IMR-90 (cell line): ENCODE measurements around the gene ROPN1B. TPM values are rescaled to one million over a fixed set of nuclear protein-coding genes. Genes with fewer than 3 reads are reported as not detected.
"Not testable (repeated sequence)": the region's sequence is repeated elsewhere in the genome, so short reads cannot be mapped to it uniquely, and the experiment has no call there.

Experiments used
- ATAC-seq: fragments of 200-7000 bp; cut with Tn5 transposase; 2 replicates; pipeline ENCODE4 v1.9.1; 2020; ENCODE audit warnings: low read depth, mild to moderate bottlenecking, moderate library complexity
- BruUV-seq: library from RNA; stranded (reverse); fragments of 400-500 nt; replicated peaks from 2 replicates; lab custom pipeline; 2021; lab: Mats Ljungman, UMichigan
- CTCF ChIA-PET: fragments of 300-600 bp; formaldehyde crosslinking; extraction: SDS; loops from one replicate; lab custom pipeline; 2021; ENCODE audit warnings: antibody characterized with exemption; lab: Yijun Ruan, JAX
- POLR2A ChIA-PET: fragments of 300-600 bp; sonication (Branson Sonifier 250); formaldehyde crosslinking; loops from one replicate; lab custom pipeline; 2022; ENCODE audit warnings: antibody characterized with exemption; ENCODE audit not compliant: unreplicated experiment; lab: Charles Lee
- DNase-seq: peaks from one replicate; pipeline ENCODE4 v3.0.0; 2013
- H2AFZ ChIP-seq: replicated peaks from 2 replicates; pipeline ENCODE3; 2013; ENCODE audit warnings: low read length, mild to moderate bottlenecking; ENCODE audit not compliant: poor library complexity
- H2AK5ac ChIP-seq: 2 replicates; pipeline ENCODE4 v1.6.1; 2013; ENCODE audit warnings: low read depth, low read length, inconsistent platforms
- H2AK9ac ChIP-seq: replicated peaks from 2 replicates; pipeline ENCODE3; 2013; ENCODE audit warnings: mild to moderate bottlenecking, low read depth, low read length, moderate library complexity; ENCODE audit not compliant: poor library complexity
- H2BK120ac ChIP-seq: 2 replicates; pipeline ENCODE4 v1.6.1; 2013; ENCODE audit warnings: low read depth, low read length, inconsistent platforms
- H2BK15ac ChIP-seq: 3 replicates; pipeline ENCODE4 v1.6.1; 2013; ENCODE audit warnings: low read depth, low read length, inconsistent platforms
- H2BK20ac ChIP-seq: 2 replicates; pipeline ENCODE4 v1.6.1; 2013; ENCODE audit warnings: low read depth, mild to moderate bottlenecking, inconsistent platforms, low read length, moderate library complexity
- H2BK5ac ChIP-seq: 2 replicates; pipeline ENCODE4 v1.6.1; 2013; ENCODE audit warnings: mild to moderate bottlenecking, low read depth, low read length, inconsistent platforms; ENCODE audit not compliant: poor library complexity, severe bottlenecking
- H3K14ac ChIP-seq: replicated peaks from 2 replicates; pipeline ENCODE4 v1.6.1; 2013; ENCODE audit warnings: low read depth, low read length, inconsistent platforms
- H3K18ac ChIP-seq: 2 replicates; pipeline ENCODE4 v1.6.1; 2013; ENCODE audit warnings: low read depth, low read length, control low read depth
- H3K23ac ChIP-seq: 2 replicates; pipeline ENCODE4 v1.6.1; 2013; ENCODE audit warnings: low read depth, low read length, inconsistent platforms
- H3K27ac ChIP-seq: 2 replicates; pipeline ENCODE4 v1.5.1; 2013; ENCODE audit warnings: mild to moderate bottlenecking, control low read depth, low read length; ENCODE audit not compliant: insufficient read depth
- H3K27me3 ChIP-seq: 2 replicates; pipeline ENCODE4 v1.6.1; 2013; ENCODE audit warnings: low read length; ENCODE audit not compliant: control insufficient read depth, insufficient read depth
- H3K36me3 ChIP-seq: 2 replicates; pipeline ENCODE4 v1.6.1; 2013; ENCODE audit warnings: low read length, mixed read lengths; ENCODE audit not compliant: control insufficient read depth, insufficient read depth
- H3K4ac ChIP-seq: 2 replicates; pipeline ENCODE4 v1.6.1; 2013; ENCODE audit warnings: low read depth, low read length, inconsistent platforms
- H3K4me1 ChIP-seq: 2 replicates; pipeline ENCODE4 v1.6.1; 2013; ENCODE audit warnings: low read length, mixed read lengths; ENCODE audit not compliant: control insufficient read depth, insufficient read depth
- H3K4me2 ChIP-seq: 2 replicates; pipeline ENCODE4 v1.6.1; 2013; ENCODE audit warnings: low read depth, mild to moderate bottlenecking, control low read depth, low read length, moderate library complexity
- H3K4me3 ChIP-seq: 2 replicates; pipeline ENCODE4 v1.5.1; 2013; ENCODE audit warnings: low read depth, mild to moderate bottlenecking, control low read depth, low read length, moderate library complexity; ENCODE audit not compliant: insufficient read depth
- H3K56ac ChIP-seq: 2 replicates; pipeline ENCODE4 v1.6.1; 2013; ENCODE audit warnings: low read length, inconsistent platforms; ENCODE audit not compliant: insufficient read depth; ENCODE audit errors: extremely low read depth
- H3K79me1 ChIP-seq, 2 experiments: 2 replicates each; pipeline ENCODE4 v1.6.1; 2013; ENCODE audit warnings: low read length in 2 of 2, inconsistent platforms in 1 of 2, low read depth in 1 of 2
- H3K9ac ChIP-seq: 2 replicates; pipeline ENCODE4 v1.6.1; 2013; ENCODE audit warnings: low read depth, low read length, control low read depth
- H3K9me1 ChIP-seq: 2 replicates; pipeline ENCODE4 v1.6.1; 2013; ENCODE audit warnings: low read length, inconsistent platforms; ENCODE audit not compliant: insufficient read depth
- H3K9me3 ChIP-seq: 2 replicates; pipeline ENCODE4 v1.6.1; 2013; ENCODE audit warnings: low read length; ENCODE audit not compliant: control insufficient read depth, insufficient read depth
- H4K20me1 ChIP-seq: 2 replicates; pipeline ENCODE4 v1.6.1; 2013; ENCODE audit warnings: low read length, inconsistent platforms; ENCODE audit not compliant: insufficient read depth
- H4K5ac ChIP-seq: 2 replicates; pipeline ENCODE4 v1.6.1; 2013; ENCODE audit warnings: mild to moderate bottlenecking, low read depth, low read length, control low read depth
- H4K8ac ChIP-seq, 2 experiments: 2 replicates each; pipeline ENCODE4 v1.6.1; 2013; ENCODE audit warnings: low read depth in 2 of 2, low read length in 2 of 2, control low read depth in 1 of 2, inconsistent platforms in 1 of 2
- H4K91ac ChIP-seq: 2 replicates; pipeline ENCODE4 v1.6.1; 2013; ENCODE audit warnings: low read depth, low read length, inconsistent platforms; ENCODE audit not compliant: insufficient read depth
- WGBS, 2 experiments: methylation state at CpG; one replicate each; pipeline versions ENCODE4 v1.1.5 to v1.1.7; 2013; ENCODE audit warnings: missing lambda C conversion rate in 2 of 2; ENCODE audit not compliant: insufficient read length in 1 of 2; ENCODE audit errors: extremely low coverage in 2 of 2; 5-methylcytosine and 5-hydroxymethylcytosine counted together
- dilution Hi-C: fragments of 300-500 bp; cut with HindIII; formaldehyde crosslinking; loops from one replicate; pipeline ENCODE4 v1.14.3; 2018; ENCODE audit warnings: low sequenced_read_pairs; ENCODE audit not compliant: unreplicated experiment
- in situ Hi-C: fragments of 300-500 bp; cut with MboI; formaldehyde crosslinking; loops from 3 replicates; pipeline ENCODE4 v1.14.3; 2019; ENCODE audit warnings: low sequenced_read_pairs, inconsistent platforms, mixed read lengths
- intact Hi-C: fragments of 100-400 bp; cut with micrococcal nuclease; formaldehyde crosslinking; loops from 2 replicates; pipeline ENCODE4 v1.10.0; 2022
- polyA plus RNA-seq, 3 experiments: library from polyadenylated mRNA; depleted of rRNA; stranded (reverse); fragments of >200 nt; gene quantifications; 2 replicates each; pipeline ENCODE4 v1.2.3, GENCODE V29; 2012; ENCODE audit warnings: low replicate concordance in 1 of 3
- total RNA-seq: library from RNA; depleted of rRNA; stranded (reverse); fragments of >200 nt; gene quantifications from 2 replicates; pipeline ENCODE4 v1.2.3, GENCODE V29; 2012

ROPN1B gene
- total and polyA plus RNA-seq, 2 of the 4 experiments (the other 2 are of a cell fraction), result not detected

GRCh38 chr3:125924276-125924675 is 44.7 kb upstream of the ROPN1B start:
- dilution Hi-C loops, BruUV-seq: not testable (repeated sequence)
- WGBS, 2 experiments, result no CpG with 5 or more reads among the region's 9 CpGs

GRCh38 chr3:125925727-125926126 is 43.3 kb upstream of the ROPN1B start:
- H3K79me1 ChIP-seq, H2BK20ac ChIP-seq, ATAC-seq, POLR2A ChIA-PET, BruUV-seq, H3K18ac ChIP-seq, H3K9me1 ChIP-seq, in situ Hi-C loops, H3K9me3 ChIP-seq, H3K36me3 ChIP-seq, H3K4me2 ChIP-seq, H2BK5ac ChIP-seq, H2AK5ac ChIP-seq, H3K4ac ChIP-seq, H2AFZ ChIP-seq, H3K27ac ChIP-seq, H2BK120ac ChIP-seq, H4K20me1 ChIP-seq, H2BK15ac ChIP-seq, H3K4me3 ChIP-seq, H3K23ac ChIP-seq, H3K9ac ChIP-seq, H3K27me3 ChIP-seq, H4K8ac ChIP-seq, H4K5ac ChIP-seq, DNase-seq, H3K4me1 ChIP-seq, dilution Hi-C loops, H2AK9ac ChIP-seq, CTCF ChIA-PET, H3K56ac ChIP-seq, H3K14ac ChIP-seq, H4K91ac ChIP-seq: not testable (repeated sequence)
- WGBS, 2 experiments, result 100% methylated on average over 4 of the region's 13 CpGs; no CpG with 5 or more reads in 1 of the 2 experiments
- intact Hi-C loops, result loop anchor here (5.0 kb wide), 1 partner anchor 207 kb away; no protein-coding TSS in a partner anchor

More at GRCh38 chr3:125924276-125924675, 44.7 kb upstream of the ROPN1B start:
- H3K79me1 ChIP-seq, H3K27ac ChIP-seq, H2AK5ac ChIP-seq, H3K27me3 ChIP-seq, CTCF ChIA-PET, H3K14ac ChIP-seq, H2AFZ ChIP-seq, H2AK9ac ChIP-seq, H3K23ac ChIP-seq, H2BK20ac ChIP-seq, H4K91ac ChIP-seq, ATAC-seq, intact Hi-C loops, H2BK5ac ChIP-seq, H3K56ac ChIP-seq, H3K4me1 ChIP-seq, H3K36me3 ChIP-seq, H3K9me1 ChIP-seq, H2BK15ac ChIP-seq, H2BK120ac ChIP-seq, H3K4me2 ChIP-seq, H3K18ac ChIP-seq, DNase-seq, in situ Hi-C loops, H3K4ac ChIP-seq, H4K20me1 ChIP-seq, H3K9ac ChIP-seq, H3K9me3 ChIP-seq, H4K5ac ChIP-seq, H3K4me3 ChIP-seq, POLR2A ChIA-PET, H4K8ac ChIP-seq: not testable (repeated sequence)
